Muscle layer of duodenum (tissue), 2 donors: Measurements from ENCODE around the gene PHYKPL.
"Not testable (repeated sequence)": the region's sequence is repeated elsewhere in the genome, so short reads cannot be mapped to it uniquely, and the experiment has no call there.

Experiments used
- H3K27ac ChIP-seq: one replicate; pipeline ENCODE4 v1.7.0; 2013; ENCODE audit warnings: mild to moderate bottlenecking, low read length
- H3K27me3 ChIP-seq: one replicate; pipeline ENCODE4 v1.7.0; 2013; ENCODE audit warnings: low read depth, mild to moderate bottlenecking, control low read depth, low read length
- H3K36me3 ChIP-seq, 2 donors: one replicate each; pipeline ENCODE4 v1.7.0; 2013; ENCODE audit warnings: low read length in 2 of 2, control low read depth in 1 of 2, mild to moderate bottlenecking in 1 of 2; ENCODE audit not compliant: insufficient read depth in 2 of 2, control insufficient read depth in 1 of 2
- H3K4me1 ChIP-seq, 2 donors: one replicate each; pipeline ENCODE4 v1.7.0; 2013; ENCODE audit warnings: low read length in 2 of 2, mild to moderate bottlenecking in 2 of 2, control low read depth in 1 of 2, moderate library complexity in 1 of 2; ENCODE audit not compliant: insufficient read depth in 2 of 2, control insufficient read depth in 1 of 2
- H3K4me3 ChIP-seq, 2 donors: one replicate each; pipeline ENCODE4 v1.7.0; 2013; ENCODE audit warnings: low read length in 2 of 2, low read depth in 1 of 2, mild to moderate bottlenecking in 1 of 2
- H3K9me3 ChIP-seq, 2 donors: one replicate each; pipeline ENCODE4 v1.7.0; 2013; ENCODE audit warnings: low read length in 2 of 2, control low read depth in 1 of 2, mild to moderate bottlenecking in 1 of 2; ENCODE audit not compliant: control insufficient read depth in 1 of 2
- donor health status: healthy.

Gene PHYKPL

GRCh38 chr5:178229111-178229510 lies 3.5 kb downstream of the PHYKPL start:
- not testable (repeated sequence) for H3K9me3 ChIP-seq, H3K4me3 ChIP-seq, H3K27ac ChIP-seq, H3K27me3 ChIP-seq
- Histone ChIP-seq H3K36me3 (peaks cover 29 to 41% of the 10 kb centered on the region in 2 donors), H3K4me1 (peaks cover 11 to 22% of the 10 kb centered on the region in 2 donors)

GRCh38 chr5:178228609-178229008 lies 4.0 kb downstream of the PHYKPL start:
- Histone ChIP-seq H3K9me3 (no peaks in the 10 kb centered on the region), H3K4me3 (no peak overlapping the region), H3K27ac (no peak overlapping the region), H3K4me1 (peaks cover 11 to 22% of the 10 kb centered on the region in 2 donors), H3K36me3 (peaks cover 29 to 41% of the 10 kb centered on the region in 2 donors), H3K27me3 (no peaks in the 10 kb centered on the region)

- no peaks in the 10 kb centered on the region for H3K27me3 ChIP-seq
- peaks cover 31 to 41% of the 10 kb centered on the region in 2 donors for H3K36me3 ChIP-seq
- H3K4me1 ChIP-seq = peaks cover 11 to 22% of the 10 kb centered on the region in 2 donors
- H3K27ac ChIP-seq = no peak overlapping the region
- H3K4me3 ChIP-seq = no peak overlapping the region
- H3K9me3 ChIP-seq = no peaks in the 10 kb centered on the region
These were observed 4.7 kb downstream of the PHYKPL start for GRCh38 chr5:178227929-178228328.

GRCh38 chr5:178227138-178227659 lies 5.4 kb downstream of the PHYKPL start:
- Histone ChIP-seq H3K4me1 (peaks cover 11 to 22% of the 10 kb centered on the region in 2 donors), H3K27ac (no peak overlapping the region)

GRCh38 chr5:178225174-178225573 lies 7.4 kb downstream of the PHYKPL start:
- H3K27me3 ChIP-seq = no peaks in the 10 kb centered on the region
- no peak overlapping the region for H3K4me3 ChIP-seq
- H3K4me1 ChIP-seq = peaks cover 0 to 5% of the 10 kb centered on the region in 2 donors
- no peak overlapping the region for H3K27ac ChIP-seq
- no peaks in the 10 kb centered on the region for H3K9me3 ChIP-seq
- H3K36me3 ChIP-seq = peaks cover 37 to 61% of the 10 kb centered on the region in 2 donors

More at GRCh38 chr5:178227138-178227659, 5.4 kb downstream of the PHYKPL start:
- Histone ChIP-seq H3K27me3 (no peaks in the 10 kb centered on the region), H3K4me3 (no peak overlapping the region), H3K36me3 (peaks cover 37 to 44% of the 10 kb centered on the region in 2 donors), H3K9me3 (no peaks in the 10 kb centered on the region)

GRCh38 chr5:178224403-178224802 lies 8.2 kb downstream of the PHYKPL start:
- H3K4me3 ChIP-seq = no peak overlapping the region
- no peaks in the 10 kb centered on the region for H3K9me3 ChIP-seq
- H3K27me3 ChIP-seq = no peaks in the 10 kb centered on the region
- no peak overlapping the region for H3K27ac ChIP-seq
- H3K4me1 ChIP-seq = no peaks in the 10 kb centered on the region
- H3K36me3 ChIP-seq = peaks cover 33 to 53% of the 10 kb centered on the region in 2 donors

GRCh38 chr5:178223828-178224335 lies 8.7 kb downstream of the PHYKPL start:
- H3K4me1 ChIP-seq = no peaks in the 10 kb centered on the region

GRCh38 chr5:178223196-178223773 lies 9.3 kb downstream of the PHYKPL start:
- H3K36me3 ChIP-seq = peaks cover 24 to 50% of the 10 kb centered on the region in 2 donors
- H3K4me3 ChIP-seq = no peak overlapping the region

More at GRCh38 chr5:178223828-178224335, 8.7 kb downstream of the PHYKPL start:
- no peaks in the 10 kb centered on the region for H3K27me3 ChIP-seq
- no peak overlapping the region for H3K4me3 ChIP-seq
- no peak overlapping the region for H3K27ac ChIP-seq
- H3K9me3 ChIP-seq = no peaks in the 10 kb centered on the region
- peaks cover 30 to 50% of the 10 kb centered on the region in 2 donors for H3K36me3 ChIP-seq

GRCh38 chr5:178222292-178222691 lies 10.3 kb downstream of the PHYKPL start:
- H3K27ac ChIP-seq = no peak overlapping the region

More at GRCh38 chr5:178223196-178223773, 9.3 kb downstream of the PHYKPL start:
- Histone ChIP-seq H3K27ac (no peak overlapping the region), H3K9me3 (no peaks in the 10 kb centered on the region), H3K27me3 (no peaks in the 10 kb centered on the region), H3K4me1 (no peaks in the 10 kb centered on the region)

GRCh38 chr5:178221853-178222252 lies 10.7 kb downstream of the PHYKPL start:
- Histone ChIP-seq H3K27ac (no peak overlapping the region), H3K4me1 (no peaks in the 10 kb centered on the region), H3K9me3 (no peaks in the 10 kb centered on the region), H3K27me3 (no peaks in the 10 kb centered on the region), H3K36me3 (peaks cover 12 to 38% of the 10 kb centered on the region in 2 donors), H3K4me3 (no peak overlapping the region)

More at GRCh38 chr5:178222292-178222691, 10.3 kb downstream of the PHYKPL start:
- no peaks in the 10 kb centered on the region for H3K27me3 ChIP-seq
- no peaks in the 10 kb centered on the region for H3K4me1 ChIP-seq
- H3K9me3 ChIP-seq = no peaks in the 10 kb centered on the region
- H3K36me3 ChIP-seq = peaks cover 14 to 42% of the 10 kb centered on the region in 2 donors
- H3K4me3 ChIP-seq = no peak overlapping the region

- no peak overlapping the region for H3K27ac ChIP-seq
- no peak overlapping the region for H3K4me3 ChIP-seq
- peaks cover 15 to 38% of the 10 kb centered on the region in 2 donors for H3K36me3 ChIP-seq
- no peaks in the 10 kb centered on the region for H3K27me3 ChIP-seq
- no peaks in the 10 kb centered on the region for H3K9me3 ChIP-seq
- no peaks in the 10 kb centered on the region for H3K4me1 ChIP-seq
These were observed 11.3 kb downstream of the PHYKPL start for GRCh38 chr5:178221282-178221681.
